Measurements from ENCODE around the gene FRG2B. TPM values are rescaled to one million over a fixed set of nuclear protein-coding genes. Genes with fewer than 3 reads are reported as not detected.

Gene FRG2B
- total and polyA plus RNA-seq, 2 of the 4 experiments (the other 2 are of a cell fraction) = not detected

GRCh38 chr10:133611079-133611478, 15.5 kb downstream of the FRG2B start:
- H3K9me1 ChIP-seq (ENCODE audit: insufficient read depth, low read length) = no peaks in the 10 kb centered on the region
- H2AFZ ChIP-seq (replicated peaks; ENCODE audit: low read length, poor library complexity) = no peak overlapping the region
- H3K9me3 ChIP-seq (ENCODE audit: control insufficient read depth, insufficient read depth, low read length) = peaks cover 1% of the 10 kb centered on the region; the same call in 1 of the 2 replicates
- ChIA-PET CTCF (no interaction called here), POLR2A (ENCODE audit: unreplicated experiment) (no interaction called here)
- in situ Hi-C loops (cut with MboI; ENCODE audit: low sequenced_read_pairs) = no loop called here
- no peak overlapping the region for H3K4me2 ChIP-seq (ENCODE audit: low read depth, low read length)
- no peak overlapping the region for H3K4me3 ChIP-seq (ENCODE audit: insufficient read depth, low read depth, low read length)
- no CpG with 5 or more reads among the region's 4 CpGs for WGBS, 2 experiments (ENCODE audit: extremely low coverage in 2 of 2, insufficient read length in 1 of 2)
- no peak overlapping the region for H2BK15ac ChIP-seq (ENCODE audit: low read depth, low read length)
- BruUV-seq (replicated peaks) = no TSS peak
- H3K23ac ChIP-seq (ENCODE audit: low read depth, low read length) = no peak overlapping the region
- no peaks in the 10 kb centered on the region for H4K20me1 ChIP-seq (ENCODE audit: insufficient read depth, low read length)
- no peak overlapping the region for H4K8ac ChIP-seq (ENCODE audit: low read depth in 2 of 2, low read length in 2 of 2)
- H3K56ac ChIP-seq (ENCODE audit: extremely low read depth, insufficient read depth, low read length) = no peak overlapping the region
- H3K9ac ChIP-seq (ENCODE audit: low read depth, low read length) = no peak overlapping the region
- no peaks in the 10 kb centered on the region for H3K27me3 ChIP-seq (ENCODE audit: control insufficient read depth, insufficient read depth, low read length)
- no peak overlapping the region for H2BK5ac ChIP-seq (ENCODE audit: low read depth, low read length, poor library complexity, severe bottlenecking)
- H2AK9ac ChIP-seq (replicated peaks; ENCODE audit: low read depth, low read length, poor library complexity) = no peak overlapping the region
- H4K5ac ChIP-seq (ENCODE audit: low read depth, low read length) = no peak overlapping the region
- intact Hi-C loops (cut with micrococcal nuclease) = no loop called here
- no peaks in the 10 kb centered on the region for H3K79me1 ChIP-seq (ENCODE audit: low read depth in 1 of 2, low read length in 2 of 2)
- H3K4me1 ChIP-seq (ENCODE audit: control insufficient read depth, insufficient read depth, low read length) = no peaks in the 10 kb centered on the region
- no peak overlapping the region for H2AK5ac ChIP-seq (ENCODE audit: low read depth, low read length)
- H2BK20ac ChIP-seq (ENCODE audit: low read depth, low read length) = no peak overlapping the region
- H3K36me3 ChIP-seq (ENCODE audit: control insufficient read depth, insufficient read depth, low read length) = no peaks in the 10 kb centered on the region
- H2BK120ac ChIP-seq (ENCODE audit: low read depth, low read length) = no peak overlapping the region
- no peak overlapping the region for H3K14ac ChIP-seq (replicated peaks; ENCODE audit: low read depth, low read length)
- no peak overlapping the region for H3K18ac ChIP-seq (ENCODE audit: low read depth, low read length)
- no peak overlapping the region for H3K4ac ChIP-seq (ENCODE audit: low read depth, low read length)
- no peak for ATAC-seq (ENCODE audit: low read depth)
- H4K91ac ChIP-seq (ENCODE audit: insufficient read depth, low read depth, low read length) = no peak overlapping the region
- DNase-seq = no peak
- TF ChIP-seq RAD21 (IDR thresholded peaks at IDR 0.05; ENCODE audit: low read length) = no peak
- TF ChIP-seq NFE2L2 (IDR thresholded peaks at IDR 0.05; ENCODE audit: low read depth, low read length) = no peak
- no peak for TF ChIP-seq MXI1 (IDR thresholded peaks at IDR 0.05; ENCODE audit: borderline replicate concordance, low read depth, low read length)
- no peak for TF ChIP-seq CHD1 (IDR thresholded peaks at IDR 0.05; ENCODE audit: low read depth, low read length)
- TF ChIP-seq POLR2A (IDR thresholded peaks at IDR 0.05; ENCODE audit: low read depth, low read length) = no peak
- TF ChIP-seq CTCF (conservative IDR thresholded peaks at IDR 0.05; ENCODE audit: low read depth, low read length) = no peak
- no peak for TF ChIP-seq USF2 (IDR thresholded peaks at IDR 0.05; ENCODE audit: low read depth, low read length)
- no peak overlapping the region for H3K27ac ChIP-seq (ENCODE audit: insufficient read depth, low read length)
- dilution Hi-C loops (cut with HindIII; ENCODE audit: low sequenced_read_pairs, unreplicated experiment) = no loop called here

All from IMR-90 (cell line).